Progenitor cell of endocrine pancreas (in vitro differentiated cells): ENCODE measurements around the gene TRIP4. TPM values are rescaled to one million over a fixed set of nuclear protein-coding genes. Genes with fewer than 3 reads are reported as not detected.
"Not testable (repeated sequence)": the region's sequence is repeated elsewhere in the genome, so short reads cannot be mapped to it uniquely, and the experiment has no call there.

ENCODE experiments used
- DNase-seq: peaks from one replicate; pipeline ENCODE4 v3.0.0; 2021; ENCODE audit warnings: low spot score; ENCODE audit not compliant: unreplicated experiment
- H3K27ac Mint-ChIP-seq: 2 replicates; pipeline ENCODE4 v1.8.0; 2021; ENCODE audit warnings: mild to moderate bottlenecking, moderate library complexity, mixed read lengths
- H3K27me3 Mint-ChIP-seq: 2 replicates; pipeline ENCODE4 v1.8.0; 2021; ENCODE audit warnings: mixed read lengths
- H3K36me3 Mint-ChIP-seq: 2 replicates; pipeline ENCODE4 v1.8.0; 2022; ENCODE audit warnings: mixed read lengths; ENCODE audit not compliant: insufficient read depth
- H3K4me1 Mint-ChIP-seq: 2 replicates; pipeline ENCODE4 v1.8.0; 2021; ENCODE audit warnings: low read depth, mixed read lengths
- H3K4me3 Mint-ChIP-seq: 2 replicates; pipeline ENCODE4 v1.8.0; 2021; ENCODE audit warnings: low read depth, mild to moderate bottlenecking, moderate library complexity, mixed read lengths
- H3K9me3 Mint-ChIP-seq: 2 replicates; pipeline ENCODE4 v1.8.0; 2021; ENCODE audit warnings: low read depth, mixed read lengths
- CTCF ChIP-seq: fragments of 200-600 bp; sonication (generic); IDR thresholded peaks from one replicate; pipeline ENCODE4 v1.5.0; 2021; ENCODE audit warnings: antibody characterized with exemption, mild to moderate bottlenecking; ENCODE audit not compliant: unreplicated experiment
- total RNA-seq: library from RNA; stranded (reverse); gene quantifications from 2 replicates; pipeline ENCODE4 v1.2.1, GENCODE V29; 2021

The TRIP4 gene
- total RNA-seq, 1 donor from 2014 or later, result 27.9 TPM

- Mint-ChIP-seq H3K4me3 (no peak overlapping the region), H3K27ac (no peak overlapping the region)
- TF ChIP-seq CTCF, result no peak
Measured at GRCh38 chr15:64480891-64481290, 93.3 kb downstream of the TRIP4 start.

DNA sequence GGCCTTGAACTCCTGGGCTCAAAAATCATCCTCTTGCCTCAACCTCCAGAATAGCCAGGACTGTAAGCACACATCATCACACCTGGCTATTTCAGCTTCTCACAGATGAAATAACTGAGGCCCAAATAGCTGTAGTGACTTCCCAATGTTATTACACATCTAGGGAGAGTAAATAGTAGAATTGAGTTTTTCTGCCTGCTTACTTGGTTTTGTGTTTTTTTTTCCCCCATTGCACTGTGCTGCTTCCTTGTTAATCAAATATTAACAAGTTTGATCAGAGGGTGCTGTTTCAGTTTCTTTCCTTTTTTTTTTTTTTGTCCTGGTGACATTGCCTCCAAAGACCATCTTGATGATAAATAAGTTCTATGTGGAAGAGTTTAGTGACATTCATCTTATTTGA is 96.1 kb downstream of the TRIP4 start:
- Mint-ChIP-seq H3K36me3 (peaks cover 12% of the 10 kb centered on the region), H3K27ac (no peak overlapping the region), H3K27me3 (no peaks in the 10 kb centered on the region), H3K4me1 (peaks cover 10% of the 10 kb centered on the region), H3K4me3 (no peak overlapping the region), H3K9me3 (no peaks in the 10 kb centered on the region)
- no peak for DNase-seq
- no peak for TF ChIP-seq CTCF

More at GRCh38 chr15:64480891-64481290, 93.3 kb downstream of the TRIP4 start:
- no peaks in the 10 kb centered on the region for H3K9me3 Mint-ChIP-seq
- H3K27me3 Mint-ChIP-seq, result no peaks in the 10 kb centered on the region
- no peak for DNase-seq
- peaks cover 9% of the 10 kb centered on the region for H3K4me1 Mint-ChIP-seq
- peaks cover 6% of the 10 kb centered on the region for H3K36me3 Mint-ChIP-seq

GRCh38 chr15:64485796-64486195 is 98.2 kb downstream of the TRIP4 start:
- H3K4me3 Mint-ChIP-seq, result no peak overlapping the region

DNA sequence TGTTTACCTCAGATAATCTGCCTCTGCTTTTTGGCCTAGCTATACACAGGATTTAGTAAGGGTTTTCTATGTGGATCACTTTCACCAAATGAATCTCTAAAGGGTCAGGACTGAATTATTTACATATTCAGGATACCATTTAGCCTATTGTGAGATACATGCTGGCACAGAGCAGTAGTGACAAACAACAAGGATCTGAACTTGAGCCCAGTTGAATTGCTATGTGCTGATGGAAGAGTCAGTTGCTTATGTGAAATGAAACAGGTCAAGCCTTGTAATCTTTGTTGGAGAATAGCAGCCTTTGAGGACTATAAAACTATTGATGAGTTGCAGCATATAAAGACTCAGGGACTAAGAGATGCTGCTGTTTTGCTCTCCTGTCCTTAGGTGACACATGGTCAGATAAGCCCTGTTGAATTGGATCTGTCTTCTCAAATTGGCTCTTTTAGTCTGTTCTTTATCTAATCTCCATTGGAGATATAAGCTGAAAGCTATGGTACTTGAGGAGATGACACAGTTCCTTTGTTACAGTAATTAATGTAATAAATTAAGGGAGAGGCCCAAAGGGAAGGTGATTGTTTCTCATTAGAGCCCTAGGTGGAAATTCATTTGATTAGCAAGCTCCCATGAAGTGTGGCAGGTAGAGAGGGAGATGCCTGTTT is 103.1 kb downstream of the TRIP4 start:
- peak overlapping the region; percentile 69 for H3K27ac Mint-ChIP-seq

More at GRCh38 chr15:64485796-64486195, 98.2 kb downstream of the TRIP4 start:
- TF ChIP-seq CTCF, result no peak
- Mint-ChIP-seq H3K36me3 (peaks cover 14% of the 10 kb centered on the region), H3K4me1 (peaks cover 9% of the 10 kb centered on the region), H3K27ac (no peak overlapping the region), H3K27me3 (no peaks in the 10 kb centered on the region), H3K9me3 (no peaks in the 10 kb centered on the region)
- no peak for DNase-seq

DNA sequence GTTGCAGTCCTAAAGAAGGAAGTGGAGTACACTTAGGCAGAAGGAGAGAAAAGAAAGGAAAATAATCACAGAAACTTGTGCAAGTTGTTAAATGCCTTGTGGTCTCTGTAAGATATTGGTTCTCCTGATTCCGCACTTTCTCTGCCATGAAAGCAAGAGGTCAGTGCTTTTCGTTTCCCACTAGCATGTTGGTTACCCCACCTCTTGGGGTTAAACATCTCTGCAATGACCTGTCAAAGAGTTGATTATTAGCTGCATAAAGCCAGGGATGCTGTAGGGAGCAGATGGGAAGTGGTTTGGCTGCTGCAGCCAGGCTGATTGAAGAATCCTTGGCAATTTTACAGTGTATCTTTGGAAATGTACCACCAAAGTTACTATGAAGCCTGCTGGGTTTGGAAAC is 106.0 kb downstream of the TRIP4 start:
- no peak for DNase-seq
- peaks cover 6% of the 10 kb centered on the region for H3K36me3 Mint-ChIP-seq
- H3K4me1 Mint-ChIP-seq, result peaks cover 14% of the 10 kb centered on the region
- no peaks in the 10 kb centered on the region for H3K27me3 Mint-ChIP-seq
- TF ChIP-seq CTCF, result no peak
- H3K27ac Mint-ChIP-seq, result peak overlapping the region; percentile 29
- no peak overlapping the region for H3K4me3 Mint-ChIP-seq
- no peaks in the 10 kb centered on the region for H3K9me3 Mint-ChIP-seq

More for the DNA sequence above, 103.1 kb downstream of the TRIP4 start:
- Mint-ChIP-seq H3K27me3 (no peaks in the 10 kb centered on the region), H3K9me3 (no peaks in the 10 kb centered on the region), H3K4me3 (no peak overlapping the region), H3K36me3 (peaks cover 11% of the 10 kb centered on the region), H3K4me1 (peaks cover 12% of the 10 kb centered on the region)
- no peak for DNase-seq
- TF ChIP-seq CTCF, result no peak

GRCh38 chr15:64495968-64496367 is 108.3 kb downstream of the TRIP4 start:
- H3K27me3 Mint-ChIP-seq, H3K4me3 Mint-ChIP-seq, DNase-seq, H3K9me3 Mint-ChIP-seq: not testable (repeated sequence)
- Mint-ChIP-seq H3K4me1 (peaks cover 17% of the 10 kb centered on the region), H3K36me3 (peaks cover 14% of the 10 kb centered on the region), H3K27ac (peak overlapping the region; percentile 9)
